Lung (tissue), 12 donors: Measurements from ENCODE around the gene RASSF7. TPM values are rescaled to one million over a fixed set of nuclear protein-coding genes. Genes with fewer than 3 reads are reported as not detected.

Experiments
- ATAC-seq: fragments of 200-7000 bp; cut with Tn5 transposase; one replicate; pipeline ENCODE4 v1.9.1; 2020; ENCODE audit warnings: moderate number of reproducible peaks; ENCODE audit not compliant: insufficient read depth, low FRiP score
- DNase-seq, 3 donors: peaks; one replicate each; pipeline ENCODE4 v3.0.0-alpha.2; 2013 to 2017
- H3K27ac ChIP-seq, 2 donors: one replicate each; pipeline ENCODE4 v1.5.1; 2013; ENCODE audit warnings: mild to moderate bottlenecking in 2 of 2, moderate library complexity in 2 of 2, control low read depth in 1 of 2, inconsistent platforms in 1 of 2, low read depth in 1 of 2, low read length in 1 of 2
- H3K27me3 ChIP-seq, 3 donors: one replicate each; pipeline ENCODE4 v1.5.1; 2013; ENCODE audit warnings: low read length in 2 of 3; ENCODE audit not compliant: control insufficient read depth in 3 of 3, insufficient read depth in 3 of 3
- H3K36me3 ChIP-seq, 4 donors: one replicate each; pipeline ENCODE4 v1.5.1; 2013; ENCODE audit warnings: low read length in 4 of 4, mild to moderate bottlenecking in 1 of 4, moderate library complexity in 1 of 4; ENCODE audit not compliant: control insufficient read depth in 4 of 4, insufficient read depth in 4 of 4
- H3K4me1 ChIP-seq, 5 donors: one replicate each; pipeline ENCODE4 v1.5.1; 2013; ENCODE audit warnings: low read length in 5 of 5, mild to moderate bottlenecking in 2 of 5, moderate library complexity in 1 of 5; ENCODE audit not compliant: control insufficient read depth in 5 of 5, insufficient read depth in 5 of 5
- H3K4me3 ChIP-seq: one replicate; pipeline ENCODE4 v1.5.1; 2013; ENCODE audit warnings: mild to moderate bottlenecking, control low read depth, moderate library complexity
- H3K9ac ChIP-seq, 2 donors: one replicate each; pipeline ENCODE4 v1.5.1; 2013; ENCODE audit warnings: low read length in 2 of 2, control low read depth in 1 of 2; ENCODE audit not compliant: insufficient read depth in 1 of 2
- H3K9me3 ChIP-seq, 4 donors: one replicate each; pipeline ENCODE4 v1.5.1; 2013; ENCODE audit warnings: low read length in 3 of 4, mild to moderate bottlenecking in 1 of 4, moderate library complexity in 1 of 4; ENCODE audit not compliant: control insufficient read depth in 4 of 4, insufficient read depth in 3 of 4
- CTCF ChIP-seq: IDR thresholded peaks from 2 replicates; pipeline ENCODE4 v1.5.1; 2012; ENCODE audit warnings: mild to moderate bottlenecking; ENCODE audit errors: control extremely low read depth, extremely low read depth
- WGBS, 2 donors: extraction: QIAGEN DNeasy Blood & Tissue Kit; methylation state at CpG; one replicate each; pipeline ENCODE4 v1.1.7; 2013; 5-methylcytosine and 5-hydroxymethylcytosine counted together
- polyA plus RNA-seq, 2 donors: library from polyadenylated mRNA; stranded (reverse); fragments of 200-250 nt; gene quantifications; one replicate each; pipeline ENCODE4 v1.2.1, GENCODE V29; 2013
- total RNA-seq, 2 donors: library from RNA; depleted of rRNA in 1 of 2; stranded (reverse); fragments of >200 nt in 1 of 2; gene quantifications; one replicate each; pipeline ENCODE4 v1.2.1, GENCODE V29; 2014 to 2021
- donor health status: control.
- donor health status: control.
- donor health status: Bipolar disorder and iron deficiency.
- donor health status: healthy.
- donor health status: DM: yes; HTN: yes; CAD: no.

The RASSF7 gene
- total and polyA plus RNA-seq, 4 donors: 47.9 to 153 (median 66.4) TPM

GRCh38 chr11:556662-557256 lies 4.0 kb upstream of the RASSF7 start:
- peaks cover 0 to 37% (median 12%) of the 10 kb centered on the region in 3 donors for H3K27me3 ChIP-seq
- no peak overlapping the region for H3K27ac ChIP-seq
- H3K4me3 ChIP-seq: no peak overlapping the region
- WGBS, 2 donors: 71 to 74% methylated on average over 22 of the region's 22 CpGs
- ATAC-seq (no peak), DNase-seq (no peak)
- TF ChIP-seq CTCF: no peak
- H3K9me3 ChIP-seq: no peaks in the 10 kb centered on the region
- H3K9ac ChIP-seq: no peak overlapping the region
- H3K36me3 ChIP-seq: no peaks in the 10 kb centered on the region
- H3K4me1 ChIP-seq: peaks cover 0 to 10% (median 6%) of the 10 kb centered on the region in 5 donors

GRCh38 chr11:557328-558132 lies 3.2 kb upstream of the RASSF7 start:
- peaks cover 0 to 10% (median 6%) of the 10 kb centered on the region in 5 donors for H3K4me1 ChIP-seq
- H3K36me3 ChIP-seq: peaks cover 0 to 4% (median 0%) of the 10 kb centered on the region in 4 donors
- peaks cover 0 to 37% (median 12%) of the 10 kb centered on the region in 3 donors for H3K27me3 ChIP-seq
- DNase-seq (no peak), ATAC-seq (no peak)
- no peaks in the 10 kb centered on the region for H3K9me3 ChIP-seq
- H3K4me3 ChIP-seq: no peak overlapping the region
- H3K9ac ChIP-seq: no peak overlapping the region
- no peak for TF ChIP-seq CTCF
- H3K27ac ChIP-seq: no peak overlapping the region
- 87 to 90% methylated on average over 24 of the region's 24 CpGs for WGBS, 2 donors

GRCh38 chr11:558503-558902 lies 2.3 kb upstream of the RASSF7 start:
- no peaks in the 10 kb centered on the region for H3K9me3 ChIP-seq
- no peak for TF ChIP-seq CTCF
- H3K9ac ChIP-seq: no peak overlapping the region
- peaks cover 0 to 13% (median 7%) of the 10 kb centered on the region in 5 donors for H3K4me1 ChIP-seq
- peaks cover 0 to 8% (median 0%) of the 10 kb centered on the region in 4 donors for H3K36me3 ChIP-seq
- ATAC-seq: no peak
- no peak overlapping the region for H3K4me3 ChIP-seq
- no peak for DNase-seq
- H3K27ac ChIP-seq: no peak overlapping the region
- WGBS, 2 donors: 86 to 89% methylated on average over 20 of the region's 20 CpGs
- H3K27me3 ChIP-seq: peaks cover 0 to 37% (median 12%) of the 10 kb centered on the region in 3 donors
